ENCODE data around the gene ZNF335. TPM values are rescaled to one million over a fixed set of nuclear protein-coding genes. Genes with fewer than 3 reads are reported as not detected.

The ZNF335 gene
- total and polyA plus RNA-seq, 2 of the 13 experiments (the other 11 are each of a cell fraction or from before 2014, with no cell fraction given) = 9.7 to 13.7 TPM

DNA sequence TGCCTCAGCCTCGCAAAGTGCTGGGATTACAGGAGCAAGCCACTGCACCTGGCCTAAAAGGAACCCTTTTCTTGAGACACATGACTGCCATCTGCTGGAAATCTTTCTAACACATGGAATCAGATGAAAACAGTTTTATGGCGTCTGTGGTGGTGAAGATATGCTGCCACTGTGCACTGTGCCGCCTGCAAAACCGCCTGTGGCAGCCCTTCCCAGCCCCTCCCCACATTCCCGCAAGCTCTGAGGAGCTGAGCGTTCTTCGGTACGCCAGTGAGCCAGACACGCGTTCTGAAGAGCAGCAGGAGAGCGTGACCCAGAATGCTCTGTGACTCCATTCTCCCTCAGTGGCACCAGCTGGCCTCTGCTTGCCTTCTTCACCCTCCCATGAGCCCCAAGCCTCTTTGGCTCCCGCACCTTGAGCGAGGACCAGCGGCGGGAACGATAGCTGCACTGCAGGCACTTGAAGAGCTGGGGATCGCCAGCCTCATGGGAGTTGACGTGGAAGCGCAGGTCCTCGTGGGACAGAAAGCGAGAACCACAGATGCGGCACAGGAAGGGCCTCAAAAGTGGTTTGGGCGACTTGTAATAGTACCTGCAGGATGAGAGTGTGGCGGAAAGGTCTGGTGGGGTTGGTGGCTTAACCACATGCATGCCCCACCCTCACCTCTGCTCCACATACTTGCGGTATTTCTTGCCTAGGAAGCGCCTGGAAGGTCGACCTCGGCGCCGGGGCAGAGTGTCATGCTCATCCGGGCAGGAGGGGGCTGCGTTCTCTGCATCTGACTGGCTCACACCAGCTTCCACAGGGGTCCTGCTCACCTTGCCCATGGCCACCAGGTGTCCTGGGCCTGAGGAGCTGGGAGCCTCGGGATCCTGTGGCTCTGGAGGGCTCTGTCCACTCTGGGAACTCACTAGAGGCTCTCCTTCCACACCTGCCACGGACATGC, 8.7 kb downstream of the ZNF335 start:
- Histone ChIP-seq H3K27me3 (ENCODE audit: control insufficient read depth in 1 of 2, insufficient read depth in 2 of 2, low read length in 2 of 2) (no peaks in the 10 kb centered on the region), H3K4me3 (replicated peaks in 1 of 3; ENCODE audit: insufficient read depth in 1 of 3, low read depth in 2 of 3, low read length in 3 of 3) (no peak overlapping the region), H3K36me3 (replicated peaks in 1 of 2; ENCODE audit: control insufficient read depth in 1 of 2, insufficient read depth in 2 of 2, low read length in 2 of 2) (peaks cover 54 to 80% of the 10 kb centered on the region in 2 experiments), H3K9ac (ENCODE audit: insufficient read depth, low read depth, low read length) (no peak overlapping the region), H3K4me2 (ENCODE audit: low read depth, low read length) (no peak overlapping the region), H3K27ac (ENCODE audit: extremely low read length, insufficient read depth, low read length) (no peak overlapping the region), H3K9me3 (ENCODE audit: low read length) (no peaks in the 10 kb centered on the region), H4K20me1 (ENCODE audit: insufficient read depth, low read length) (no peaks in the 10 kb centered on the region), H2AFZ (ENCODE audit: low read length) (no peak overlapping the region), H3K79me2 (ENCODE audit: insufficient read depth, low read length) (no peaks in the 10 kb centered on the region), H3K4me1 (ENCODE audit: insufficient read depth, low read length) (no peaks in the 10 kb centered on the region)
- intact Hi-C loops (cut with micrococcal nuclease; ENCODE audit: unreplicated experiment) = loop anchor here (1.0 to 2.0 kb wide), 3 partner anchors 73 to 164 kb away; no protein-coding TSS in a partner anchor
- peak; percentile 82 for DNase-seq (ENCODE audit: low spot score)
- peak; percentile 74 for ATAC-seq
- ChIA-PET POLR2A (interaction anchor here (1.3 to 2.4 kb wide), 3 partner anchors 29 to 73 kb away, joined by 4 to 6 read pairs (median 4); partner anchors contain the start of gene NEURL2), CTCF (ENCODE audit: low intra/inter-chr PET ratio, low total read pairs) (interaction anchor here (1.0 to 2.8 kb wide), 6 partner anchors 29 to 164 kb away, joined by 3 to 19 read pairs (median 9); partner anchors contain the start of gene PCIF1)
- WGBS (ENCODE audit: low lambda C conversion rate) = 92% methylated on average over 34 of the region's 34 CpGs
- no TSS peak for BruUV-seq (replicated peaks)
- FAIRE-seq = peak; percentile 93
- in situ Hi-C loops (cut with HindIII; ENCODE audit: extremely low pct_ligation_motif_present, low pct_unique_long_range_greater_than_20kb) = loop anchor here (5.0 kb wide), 1 partner anchor 71 kb away; the partner anchor contains the start of genes CTSA and NEURL2
- TF ChIP-seq SUZ12 (IDR thresholded peaks at IDR 0.05; ENCODE audit: low read depth, low read length) (no peak), KDM2A (CRISPR knock-in tag; IDR thresholded peaks at IDR 0.05; ENCODE audit: borderline replicate concordance, low read depth) (peak; percentile 24; the same call in 1 of the 2 replicates), SOX5 (CRISPR knock-in tag; IDR thresholded peaks at IDR 0.05; ENCODE audit: borderline replicate concordance) (0 out of 2 replicates have a peak, but pooled peaks have one; percentile 29), ZBTB33 (CRISPR knock-in tag; IDR thresholded peaks at IDR 0.05) (peak; percentile 76; the same call in 1 of the 2 replicates), ZNF510 (CRISPR knock-in tag; IDR thresholded peaks at IDR 0.05; ENCODE audit: low read depth) (no peak), ZMAT3 (CRISPR knock-in tag; conservative IDR thresholded peaks at IDR 0.05) (no peak), ERF (CRISPR knock-in tag; IDR thresholded peaks at IDR 0.05) (0 out of 2 replicates have a peak, but pooled peaks have one; percentile 54), ETV5 (CRISPR knock-in tag; IDR thresholded peaks at IDR 0.05; ENCODE audit: borderline replicate concordance) (no peak), POLR2AphosphoS2 (IDR thresholded peaks at IDR 0.05; ENCODE audit: low read depth, low read length) (no peak), ZNF83 (CRISPR knock-in tag; IDR thresholded peaks at IDR 0.05; ENCODE audit: borderline replicate concordance) (no peak), CCDC6 (CRISPR knock-in tag; IDR thresholded peaks at IDR 0.05) (no peak), SSRP1 (CRISPR knock-in tag; IDR thresholded peaks at IDR 0.05) (no peak), ZZZ3 (CRISPR knock-in tag; IDR thresholded peaks at IDR 0.05; ENCODE audit: borderline replicate concordance) (peak; percentile 70; the same call in 1 of the 2 replicates), MED8 (CRISPR knock-in tag; IDR thresholded peaks at IDR 0.05; ENCODE audit: insufficient replicate concordance) (no peak), ATF7 (IDR thresholded peaks at IDR 0.05) (no peak), ATF7 (CRISPR knock-in tag; IDR thresholded peaks at IDR 0.05) (0 out of 2 replicates have a peak, but pooled peaks have one; percentile 23)
- TF ChIP-seq, protein P1, sequence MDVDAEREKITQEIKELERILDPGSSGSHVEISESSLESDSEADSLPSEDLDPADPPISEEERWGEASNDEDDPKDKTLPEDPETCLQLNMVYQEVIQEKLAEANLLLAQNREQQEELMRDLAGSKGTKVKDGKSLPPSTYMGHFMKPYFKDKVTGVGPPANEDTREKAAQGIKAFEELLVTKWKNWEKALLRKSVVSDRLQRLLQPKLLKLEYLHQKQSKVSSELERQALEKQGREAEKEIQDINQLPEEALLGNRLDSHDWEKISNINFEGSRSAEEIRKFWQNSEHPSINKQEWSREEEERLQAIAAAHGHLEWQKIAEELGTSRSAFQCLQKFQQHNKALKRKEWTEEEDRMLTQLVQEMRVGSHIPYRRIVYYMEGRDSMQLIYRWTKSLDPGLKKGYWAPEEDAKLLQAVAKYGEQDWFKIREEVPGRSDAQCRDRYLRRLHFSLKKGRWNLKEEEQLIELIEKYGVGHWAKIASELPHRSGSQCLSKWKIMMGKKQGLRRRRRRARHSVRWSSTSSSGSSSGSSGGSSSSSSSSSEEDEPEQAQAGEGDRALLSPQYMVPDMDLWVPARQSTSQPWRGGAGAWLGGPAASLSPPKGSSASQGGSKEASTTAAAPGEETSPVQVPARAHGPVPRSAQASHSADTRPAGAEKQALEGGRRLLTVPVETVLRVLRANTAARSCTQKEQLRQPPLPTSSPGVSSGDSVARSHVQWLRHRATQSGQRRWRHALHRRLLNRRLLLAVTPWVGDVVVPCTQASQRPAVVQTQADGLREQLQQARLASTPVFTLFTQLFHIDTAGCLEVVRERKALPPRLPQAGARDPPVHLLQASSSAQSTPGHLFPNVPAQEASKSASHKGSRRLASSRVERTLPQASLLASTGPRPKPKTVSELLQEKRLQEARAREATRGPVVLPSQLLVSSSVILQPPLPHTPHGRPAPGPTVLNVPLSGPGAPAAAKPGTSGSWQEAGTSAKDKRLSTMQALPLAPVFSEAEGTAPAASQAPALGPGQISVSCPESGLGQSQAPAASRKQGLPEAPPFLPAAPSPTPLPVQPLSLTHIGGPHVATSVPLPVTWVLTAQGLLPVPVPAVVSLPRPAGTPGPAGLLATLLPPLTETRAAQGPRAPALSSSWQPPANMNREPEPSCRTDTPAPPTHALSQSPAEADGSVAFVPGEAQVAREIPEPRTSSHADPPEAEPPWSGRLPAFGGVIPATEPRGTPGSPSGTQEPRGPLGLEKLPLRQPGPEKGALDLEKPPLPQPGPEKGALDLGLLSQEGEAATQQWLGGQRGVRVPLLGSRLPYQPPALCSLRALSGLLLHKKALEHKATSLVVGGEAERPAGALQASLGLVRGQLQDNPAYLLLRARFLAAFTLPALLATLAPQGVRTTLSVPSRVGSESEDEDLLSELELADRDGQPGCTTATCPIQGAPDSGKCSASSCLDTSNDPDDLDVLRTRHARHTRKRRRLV (CRISPR knock-in tag; IDR thresholded peaks at IDR 0.05) = no peak

All from HepG2 (cell line).